Peyer's patch (tissue), 4 donors: Measurements from ENCODE around the gene PRKCA. TPM values are rescaled to one million over a fixed set of nuclear protein-coding genes. Genes with fewer than 3 reads are reported as not detected.

Experiments used
- DNase-seq, 3 donors: peaks; one replicate each; pipeline ENCODE4 v3.0.0-alpha.2; 2017 to 2019
- H3K27ac ChIP-seq, 4 donors: fragments of 200-600 bp; sonication (generic); one replicate each; pipeline ENCODE4 v1.5.1; 2016 to 2019
- H3K27me3 ChIP-seq, 2 donors: fragments of 200-600 bp; sonication (generic); one replicate each; pipeline ENCODE4 v1.5.1; 2019
- H3K36me3 ChIP-seq, 3 donors: fragments of 200-600 bp; sonication (generic); one replicate each; pipeline ENCODE4 v1.5.1; 2016 to 2019
- H3K4me1 ChIP-seq, 4 donors: fragments of 200-600 bp; sonication (generic); one replicate each; pipeline ENCODE4 v1.5.1; 2016 to 2019
- H3K4me3 ChIP-seq, 4 donors: fragments of 200-600 bp; sonication (generic); 1 replicate in 3 of 4; 2 replicates in 1 of 4; pipeline ENCODE4 v1.5.1; 2016 to 2019; ENCODE audit warnings: mild to moderate bottlenecking in 1 of 4
- H3K9me3 ChIP-seq, 4 donors: fragments of 200-600 bp; sonication (generic); one replicate each; pipeline ENCODE4 v1.5.1; 2016 to 2019; ENCODE audit warnings: mild to moderate bottlenecking in 1 of 4
- CTCF ChIP-seq, 6 experiments: fragments of 450-650 bp in 4 of 6; fragments of 200-600 bp in 2 of 6; sonication (generic) in 1 of 6; IDR thresholded peaks; one replicate each; pipeline ENCODE4 v1.5.1; 2017 to 2019; ENCODE audit warnings: antibody characterized with exemption in 6 of 6, mild to moderate bottlenecking in 3 of 6, moderate library complexity in 1 of 6
- POLR2A ChIP-seq, 2 donors: fragments of 450-650 bp; IDR thresholded peaks; one replicate each; pipeline ENCODE4 v1.5.1; 2017; ENCODE audit warnings: antibody characterized with exemption in 2 of 2, mild to moderate bottlenecking in 2 of 2, moderate library complexity in 2 of 2
- total RNA-seq, 4 donors: library from RNA; depleted of rRNA; stranded (reverse); fragments of >200 nt; gene quantifications; one replicate each; pipeline ENCODE4 v1.1.0, GENCODE V29; 2016

The PRKCA gene
- total RNA-seq, 4 donors from 2014 or later, result 32.2 to 47.0 (median 43.5) TPM

- no peak for DNase-seq
- Histone ChIP-seq H3K36me3 (no peaks in the 10 kb centered on the region), H3K4me1 (no peaks in the 10 kb centered on the region), H3K27me3 (no peaks in the 10 kb centered on the region), H3K4me3 (no peak overlapping the region), H3K27ac (no peak overlapping the region), H3K9me3 (no peaks in the 10 kb centered on the region)
- no peak for TF ChIP-seq POLR2A (IDR thresholded peaks at IDR 0.05)
- TF ChIP-seq CTCF (IDR thresholded peaks at IDR 0.05), result no peak
Measured at GRCh38 chr17:66593116-66593515, 290.7 kb downstream of the PRKCA start.

- Histone ChIP-seq H3K9me3 (no peaks in the 10 kb centered on the region), H3K4me3 (no peak overlapping the region), H3K27me3 (no peaks in the 10 kb centered on the region), H3K36me3 (no peaks in the 10 kb centered on the region), H3K4me1 (no peaks in the 10 kb centered on the region), H3K27ac (no peak overlapping the region)
- no peak for DNase-seq
- TF ChIP-seq CTCF (IDR thresholded peaks at IDR 0.05) (no peak), POLR2A (IDR thresholded peaks at IDR 0.05) (no peak)
Measured at GRCh38 chr17:66595893-66596292, 293.5 kb downstream of the PRKCA start.

- H3K36me3 ChIP-seq, result no peaks in the 10 kb centered on the region
- TF ChIP-seq CTCF (IDR thresholded peaks at IDR 0.05) (no peak), POLR2A (IDR thresholded peaks at IDR 0.05) (no peak)
- H3K4me1 ChIP-seq, result no peaks in the 10 kb centered on the region
- no peak overlapping the region for H3K4me3 ChIP-seq
- no peak for DNase-seq
- no peak overlapping the region for H3K27ac ChIP-seq
- no peaks in the 10 kb centered on the region for H3K27me3 ChIP-seq
- H3K9me3 ChIP-seq, result no peaks in the 10 kb centered on the region
Measured at GRCh38 chr17:66602659-66603384, 300.4 kb downstream of the PRKCA start.

GRCh38 chr17:66604376-66604775, 302.0 kb downstream of the PRKCA start:
- Histone ChIP-seq H3K9me3 (no peaks in the 10 kb centered on the region), H3K27me3 (no peaks in the 10 kb centered on the region), H3K36me3 (no peaks in the 10 kb centered on the region), H3K27ac (no peak overlapping the region), H3K4me1 (no peaks in the 10 kb centered on the region), H3K4me3 (no peak overlapping the region)
- TF ChIP-seq POLR2A (IDR thresholded peaks at IDR 0.05) (no peak), CTCF (IDR thresholded peaks at IDR 0.05) (no peak)
- no peak for DNase-seq

GRCh38 chr17:66605541-66605940, 303.1 kb downstream of the PRKCA start:
- DNase-seq, result no peak
- no peak overlapping the region for H3K4me3 ChIP-seq
- H3K36me3 ChIP-seq, result no peaks in the 10 kb centered on the region
- no peaks in the 10 kb centered on the region for H3K4me1 ChIP-seq
- H3K27me3 ChIP-seq, result no peaks in the 10 kb centered on the region
- H3K27ac ChIP-seq, result no peak overlapping the region
- H3K9me3 ChIP-seq, result no peaks in the 10 kb centered on the region
- no peak for TF ChIP-seq CTCF (IDR thresholded peaks at IDR 0.05)
- TF ChIP-seq POLR2A (IDR thresholded peaks at IDR 0.05), result no peak
